Activated naive CD4-positive, alpha-beta T cell treated with Interleukin-2 at 50 U/mL for 16 hours (primary cell): ENCODE measurements around the gene BOLA3.
"Not testable (repeated sequence)": the region's sequence is repeated elsewhere in the genome, so short reads cannot be mapped to it uniquely, and the experiment has no call there.

Experiments used
- DNase-seq: peaks from one replicate; pipeline ENCODE4 v3.0.0-alpha.2; 2020

The BOLA3 gene

GRCh38 chr2:74147727-74148456, at the start of gene BOLA3:
Gene BOLA3, minus strand, starts transcription at chr2:74147912. Its CDS starts 38 bp downstream, at chr2:74147874.
- peak; percentile 85 for DNase-seq

- DNase-seq, result no peak
These were observed 49.3 kb upstream of the BOLA3 start for GRCh38 chr2:74197049-74197448.

- DNase-seq, result no peak
These were observed 47.1 kb upstream of the BOLA3 start for GRCh38 chr2:74194799-74195198.

- no peak for DNase-seq
These were observed 44.1 kb upstream of the BOLA3 start for GRCh38 chr2:74191596-74192380.

GRCh38 chr2:74188696-74189095, 41.0 kb upstream of the BOLA3 start:
- DNase-seq, result no peak

GRCh38 chr2:74188018-74188601, 40.4 kb upstream of the BOLA3 start:
- no peak for DNase-seq

- DNase-seq, result not testable (repeated sequence)
These were observed 39.0 kb upstream of the BOLA3 start for GRCh38 chr2:74186706-74187105.

- peak; percentile 45 for DNase-seq
These were observed 38.3 kb upstream of the BOLA3 start for GRCh38 chr2:74186038-74186437.

GRCh38 chr2:74183878-74184277, 36.2 kb upstream of the BOLA3 start:
- DNase-seq, result no peak

- DNase-seq, result no peak
These were observed 34.0 kb upstream of the BOLA3 start for GRCh38 chr2:74181739-74182138.

- DNase-seq, result no peak
These were observed 31.6 kb upstream of the BOLA3 start for GRCh38 chr2:74179063-74179865.

GRCh38 chr2:74178211-74179062, 30.7 kb upstream of the BOLA3 start, which contains the start of gene MOB1A:
Gene MOB1A, minus strand, starts transcription at chr2:74178879. Its CDS starts 205 bp downstream, at chr2:74178674.
- peak; percentile 99 for DNase-seq

GRCh38 chr2:74177696-74178095, 30.0 kb upstream of the BOLA3 start:
- no peak for DNase-seq

- DNase-seq, result no peak
These were observed 27.2 kb upstream of the BOLA3 start for GRCh38 chr2:74174909-74175308.

GRCh38 chr2:74168739-74169138, 21.0 kb upstream of the BOLA3 start:
- no peak for DNase-seq

GRCh38 chr2:74164761-74165160, 17.0 kb upstream of the BOLA3 start:
- DNase-seq, result no peak

GRCh38 chr2:74162951-74163350, 15.2 kb upstream of the BOLA3 start:
- no peak for DNase-seq

- DNase-seq, result no peak
These were observed 8.1 kb upstream of the BOLA3 start for GRCh38 chr2:74155830-74156229.

GRCh38 chr2:74152954-74153353, 5.2 kb upstream of the BOLA3 start:
- DNase-seq, result no peak

- DNase-seq, result no peak
These were observed 2.0 kb upstream of the BOLA3 start for GRCh38 chr2:74149570-74150319.

GRCh38 chr2:74149247-74149525, 1.5 kb upstream of the BOLA3 start:
- DNase-seq, result no peak
